GM21723 (cell line): Measurements from ENCODE around the gene SPATC1L.

Experiments
- ATAC-seq: cut with Tn5 transposase; IDR thresholded peaks from one replicate; pipeline ENCODE4 v1.9.1; 2021; ENCODE audit warnings: mild to moderate bottlenecking, moderate library complexity; ENCODE audit not compliant: unreplicated experiment

The SPATC1L gene

GRCh38 chr21:46122758-46123683 is 61.2 kb downstream of the SPATC1L start:
- ATAC-seq, result no peak

GRCh38 chr21:46122237-46122671 is 62.0 kb downstream of the SPATC1L start:
- no peak for ATAC-seq

GRCh38 chr21:46121286-46122221 is 62.7 kb downstream of the SPATC1L start:
- ATAC-seq, result no peak

GRCh38 chr21:46120301-46121285 is 63.7 kb downstream of the SPATC1L start:
- no peak for ATAC-seq

GRCh38 chr21:46119637-46120271 is 64.5 kb downstream of the SPATC1L start:
- ATAC-seq, result no peak

GRCh38 chr21:46119144-46119636 is 65.1 kb downstream of the SPATC1L start:
- no peak for ATAC-seq

GRCh38 chr21:46118316-46119143 is 65.7 kb downstream of the SPATC1L start:
- no peak for ATAC-seq

- ATAC-seq, result no peak
Observed at GRCh38 chr21:46117586-46118315, 66.5 kb downstream of the SPATC1L start.

- ATAC-seq, result no peak
Observed at GRCh38 chr21:46116776-46117585, 67.3 kb downstream of the SPATC1L start.

GRCh38 chr21:46116189-46116775 is 68.0 kb downstream of the SPATC1L start:
- ATAC-seq, result no peak

- ATAC-seq, result no peak
Observed at GRCh38 chr21:46115441-46116188, 68.6 kb downstream of the SPATC1L start.

GRCh38 chr21:46114963-46115362 is 69.3 kb downstream of the SPATC1L start:
- no peak for ATAC-seq

GRCh38 chr21:46113497-46114176 is 70.6 kb downstream of the SPATC1L start:
- no peak for ATAC-seq

- no peak for ATAC-seq
Observed at GRCh38 chr21:46112725-46113215, 71.5 kb downstream of the SPATC1L start.
